ENCODE data around the gene NPHP4. TPM values are rescaled to one million over a fixed set of nuclear protein-coding genes. Genes with fewer than 3 reads are reported as not detected.

NPHP4 gene
- total RNA-seq, 6 experiments from 2014 or later = 1.5 to 6.0 (median 2.0) TPM

DNA sequence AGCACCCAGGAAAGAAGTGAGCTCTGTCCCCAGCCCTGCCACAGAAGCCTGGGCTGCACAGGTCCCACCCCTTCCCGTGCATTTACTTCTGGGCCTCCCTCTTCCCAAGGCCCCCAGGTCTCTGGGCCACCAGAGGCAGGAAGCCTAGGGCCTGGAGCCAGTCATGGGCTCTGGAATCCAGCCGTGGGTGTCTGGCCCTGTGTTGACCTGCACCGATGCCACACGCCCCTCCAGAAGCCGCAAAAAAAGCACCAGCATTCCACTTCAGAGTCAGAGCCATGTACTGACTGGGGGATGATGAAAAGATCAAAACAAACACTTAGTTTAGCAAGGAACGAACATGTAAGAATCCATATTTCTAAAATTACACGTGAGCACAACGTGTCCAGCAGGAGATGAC, 141.7 kb downstream of the NPHP4 start:
- intact Hi-C loops (cut with DNase I) = no loop called here

DNA sequence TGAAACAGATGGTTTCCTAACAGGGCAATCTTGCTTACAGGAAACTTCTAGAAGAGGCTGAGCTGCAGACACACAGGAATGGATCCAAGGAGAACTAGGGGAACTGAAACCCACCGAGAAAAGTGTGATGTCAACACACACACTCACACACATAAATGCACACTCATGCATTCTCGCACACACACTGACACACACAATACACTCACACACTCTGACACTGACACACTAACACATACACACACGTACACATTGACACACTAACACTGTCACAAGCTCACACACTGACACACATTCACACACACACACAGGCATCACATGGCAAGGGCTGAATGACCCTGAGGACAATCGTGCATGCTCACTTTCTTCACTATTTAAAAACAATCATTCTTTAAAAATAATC, 142.7 kb downstream of the NPHP4 start:
- Histone ChIP-seq H3K27me3 (no peaks in the 10 kb centered on the region), H3K4me3 (no peak overlapping the region), H3K4me1 (no peaks in the 10 kb centered on the region), H3K9me3 (no peaks in the 10 kb centered on the region), H3K27ac (no peak overlapping the region), H3K36me3 (no peaks in the 10 kb centered on the region)
- TF ChIP-seq POLR2A (IDR thresholded peaks at IDR 0.05) = no peak
- TF ChIP-seq, protein P1, sequence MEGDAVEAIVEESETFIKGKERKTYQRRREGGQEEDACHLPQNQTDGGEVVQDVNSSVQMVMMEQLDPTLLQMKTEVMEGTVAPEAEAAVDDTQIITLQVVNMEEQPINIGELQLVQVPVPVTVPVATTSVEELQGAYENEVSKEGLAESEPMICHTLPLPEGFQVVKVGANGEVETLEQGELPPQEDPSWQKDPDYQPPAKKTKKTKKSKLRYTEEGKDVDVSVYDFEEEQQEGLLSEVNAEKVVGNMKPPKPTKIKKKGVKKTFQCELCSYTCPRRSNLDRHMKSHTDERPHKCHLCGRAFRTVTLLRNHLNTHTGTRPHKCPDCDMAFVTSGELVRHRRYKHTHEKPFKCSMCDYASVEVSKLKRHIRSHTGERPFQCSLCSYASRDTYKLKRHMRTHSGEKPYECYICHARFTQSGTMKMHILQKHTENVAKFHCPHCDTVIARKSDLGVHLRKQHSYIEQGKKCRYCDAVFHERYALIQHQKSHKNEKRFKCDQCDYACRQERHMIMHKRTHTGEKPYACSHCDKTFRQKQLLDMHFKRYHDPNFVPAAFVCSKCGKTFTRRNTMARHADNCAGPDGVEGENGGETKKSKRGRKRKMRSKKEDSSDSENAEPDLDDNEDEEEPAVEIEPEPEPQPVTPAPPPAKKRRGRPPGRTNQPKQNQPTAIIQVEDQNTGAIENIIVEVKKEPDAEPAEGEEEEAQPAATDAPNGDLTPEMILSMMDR (IDR thresholded peaks at IDR 0.05) = no peak
- 51% methylated on average over 4 of the region's 4 CpGs for WGBS (ENCODE audit: insufficient coverage, low coverage, low lambda C conversion rate, missing lambda C conversion rate)
- no peak for DNase-seq
- ATAC-seq = no peak
- intact Hi-C loops (cut with DNase I) = no loop called here

More for the DNA sequence above, 141.7 kb downstream of the NPHP4 start:
- DNase-seq (no peak), ATAC-seq (no peak)
- no peaks in the 10 kb centered on the region for H3K36me3 ChIP-seq
- no peaks in the 10 kb centered on the region for H3K27me3 ChIP-seq
- H3K27ac ChIP-seq = no peak overlapping the region
- 64% methylated on average over 7 of the region's 8 CpGs for WGBS (ENCODE audit: insufficient coverage, low coverage, low lambda C conversion rate, missing lambda C conversion rate)
- no peak for TF ChIP-seq POLR2A (IDR thresholded peaks at IDR 0.05)
- TF ChIP-seq, protein P1 (IDR thresholded peaks at IDR 0.05) = no peak
- H3K4me3 ChIP-seq = no peak overlapping the region
- no peaks in the 10 kb centered on the region for H3K4me1 ChIP-seq
- H3K9me3 ChIP-seq = no peaks in the 10 kb centered on the region

DNA sequence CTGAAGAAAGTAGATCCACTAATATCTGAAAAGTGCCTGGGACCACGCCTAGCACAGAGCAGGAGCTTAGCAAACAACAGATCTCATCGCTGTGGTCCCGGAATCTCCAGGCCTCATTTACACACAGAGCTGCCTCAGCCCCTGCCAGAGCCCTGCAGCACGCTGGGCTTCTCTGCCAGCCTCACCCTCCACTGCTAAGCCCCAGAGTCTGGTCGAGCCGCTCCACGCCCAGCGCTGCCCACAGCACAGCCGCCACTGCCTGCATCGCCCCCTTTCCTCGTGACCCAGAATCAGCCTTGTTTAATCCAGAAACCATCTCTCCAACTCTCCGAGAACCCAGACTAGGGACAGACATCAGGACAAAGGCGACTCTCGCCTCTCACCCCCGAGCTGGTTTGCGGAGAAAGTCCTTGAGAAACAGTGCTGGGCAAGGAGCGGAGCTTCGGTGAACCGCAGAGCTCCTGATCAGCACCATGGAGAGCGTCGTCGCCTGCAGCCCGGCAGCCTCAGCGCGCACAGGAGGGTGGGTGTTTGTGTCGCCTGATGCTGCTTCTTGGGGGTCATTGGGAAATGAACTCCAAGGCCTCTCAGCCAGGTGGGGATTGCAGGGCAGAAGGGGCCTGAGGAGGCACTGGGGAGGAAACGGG, 145.1 kb downstream of the NPHP4 start:
- no peaks in the 10 kb centered on the region for H3K36me3 ChIP-seq
- intact Hi-C loops (cut with DNase I) = no loop called here
- H3K27me3 ChIP-seq = no peaks in the 10 kb centered on the region
- H3K27ac ChIP-seq = no peak overlapping the region
- H3K9me3 ChIP-seq = no peaks in the 10 kb centered on the region
- TF ChIP-seq, protein P1 (IDR thresholded peaks at IDR 0.05) = no peak
- no peak for TF ChIP-seq POLR2A (IDR thresholded peaks at IDR 0.05)
- DNase-seq (no peak), ATAC-seq (no peak)
- no peak overlapping the region for H3K4me3 ChIP-seq
- WGBS (ENCODE audit: insufficient coverage, low coverage, low lambda C conversion rate, missing lambda C conversion rate) = 7% methylated on average over 3 of the region's 27 CpGs
- no peaks in the 10 kb centered on the region for H3K4me1 ChIP-seq

DNA sequence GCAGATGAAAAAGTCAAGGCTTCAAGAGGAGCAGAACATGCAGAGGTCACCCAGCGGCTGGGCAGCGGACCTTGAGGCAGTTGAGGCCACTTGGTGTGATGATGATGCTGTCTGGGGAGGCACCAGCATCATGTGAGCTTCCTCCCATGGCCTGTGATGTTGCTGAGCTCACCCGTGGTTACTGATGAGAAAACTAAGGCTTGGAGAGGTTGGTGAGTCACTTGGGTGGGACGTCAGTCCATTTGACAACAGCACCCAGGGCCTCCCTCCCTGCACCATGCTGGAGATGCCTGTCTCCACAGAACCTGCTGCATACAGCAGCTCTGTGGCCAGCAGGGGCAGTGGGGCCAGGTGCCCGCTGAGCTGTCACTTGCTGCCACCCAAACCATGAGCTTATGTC, 146.8 kb downstream of the NPHP4 start:
- Histone ChIP-seq H3K27me3 (no peaks in the 10 kb centered on the region), H3K9me3 (no peaks in the 10 kb centered on the region), H3K27ac (no peak overlapping the region), H3K4me1 (no peaks in the 10 kb centered on the region), H3K36me3 (no peaks in the 10 kb centered on the region), H3K4me3 (no peak overlapping the region)
- intact Hi-C loops (cut with DNase I) = no loop called here
- DNase-seq (no peak), ATAC-seq (no peak)
- no peak for TF ChIP-seq POLR2A (IDR thresholded peaks at IDR 0.05)
- TF ChIP-seq, protein P1 (IDR thresholded peaks at IDR 0.05) = no peak
- 27% methylated on average over 4 of the region's 5 CpGs for WGBS (ENCODE audit: insufficient coverage, low coverage, low lambda C conversion rate, missing lambda C conversion rate)

All from right lobe of liver (tissue), 6 donors.